Loucy (cell line): ENCODE measurements around the gene IGSF8.

Experiments used
- CTCF ChIP-seq: fragments of 200-600 bp; sonication (generic); conservative IDR thresholded peaks from 2 replicates; pipeline ENCODE4 v1.5.1; 2014; ENCODE audit warnings: mild to moderate bottlenecking, antibody characterized with exemption, low read length
- EZH2phosphoT487 ChIP-seq: fragments of 200-600 bp; IDR thresholded peaks from 2 replicates; pipeline ENCODE4 v1.6.1; 2018; ENCODE audit warnings: antibody characterized with exemption, mild to moderate bottlenecking, moderate library complexity, borderline replicate concordance

- TF ChIP-seq CTCF (no peak), EZH2phosphoT487 (no peak)
These were observed 54.9 kb downstream of the IGSF8 start for GRCh38 chr1:160043543-160043942.
